ENCODE results near the gene PACC1. TPM values are rescaled to one million over a fixed set of nuclear protein-coding genes. Genes with fewer than 3 reads are reported as not detected.

PACC1 gene
- total RNA-seq, 1 experiment from 2014 or later = 19.5 TPM

GRCh38 chr1:212460376-212460775 lies 45.7 kb upstream of the PACC1 start:
- ChIA-PET POLR2A (no interaction called here), CTCF (interaction anchor here (0.7 kb wide), 1 partner anchor 400 kb away, joined by 3 read pairs; no protein-coding TSS in a partner anchor)
- TF ChIP-seq RORB (CRISPR knock-in tag; IDR thresholded peaks at IDR 0.05) = no peak
- no peak for TF ChIP-seq FOXK1 (CRISPR knock-in tag; IDR thresholded peaks at IDR 0.05)
- no peak for TF ChIP-seq CBFB (CRISPR knock-in tag; IDR thresholded peaks at IDR 0.05; ENCODE audit: low read depth)
- no peak for TF ChIP-seq ZNF121 (CRISPR knock-in tag; IDR thresholded peaks at IDR 0.05)
- TF ChIP-seq, protein P1, sequence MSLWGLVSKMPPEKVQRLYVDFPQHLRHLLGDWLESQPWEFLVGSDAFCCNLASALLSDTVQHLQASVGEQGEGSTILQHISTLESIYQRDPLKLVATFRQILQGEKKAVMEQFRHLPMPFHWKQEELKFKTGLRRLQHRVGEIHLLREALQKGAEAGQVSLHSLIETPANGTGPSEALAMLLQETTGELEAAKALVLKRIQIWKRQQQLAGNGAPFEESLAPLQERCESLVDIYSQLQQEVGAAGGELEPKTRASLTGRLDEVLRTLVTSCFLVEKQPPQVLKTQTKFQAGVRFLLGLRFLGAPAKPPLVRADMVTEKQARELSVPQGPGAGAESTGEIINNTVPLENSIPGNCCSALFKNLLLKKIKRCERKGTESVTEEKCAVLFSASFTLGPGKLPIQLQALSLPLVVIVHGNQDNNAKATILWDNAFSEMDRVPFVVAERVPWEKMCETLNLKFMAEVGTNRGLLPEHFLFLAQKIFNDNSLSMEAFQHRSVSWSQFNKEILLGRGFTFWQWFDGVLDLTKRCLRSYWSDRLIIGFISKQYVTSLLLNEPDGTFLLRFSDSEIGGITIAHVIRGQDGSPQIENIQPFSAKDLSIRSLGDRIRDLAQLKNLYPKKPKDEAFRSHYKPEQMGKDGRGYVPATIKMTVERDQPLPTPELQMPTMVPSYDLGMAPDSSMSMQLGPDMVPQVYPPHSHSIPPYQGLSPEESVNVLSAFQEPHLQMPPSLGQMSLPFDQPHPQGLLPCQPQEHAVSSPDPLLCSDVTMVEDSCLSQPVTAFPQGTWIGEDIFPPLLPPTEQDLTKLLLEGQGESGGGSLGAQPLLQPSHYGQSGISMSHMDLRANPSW (CRISPR knock-in tag; conservative IDR thresholded peaks at IDR 0.05; ENCODE audit: low read depth) = no peak
- TF ChIP-seq, protein P2, sequence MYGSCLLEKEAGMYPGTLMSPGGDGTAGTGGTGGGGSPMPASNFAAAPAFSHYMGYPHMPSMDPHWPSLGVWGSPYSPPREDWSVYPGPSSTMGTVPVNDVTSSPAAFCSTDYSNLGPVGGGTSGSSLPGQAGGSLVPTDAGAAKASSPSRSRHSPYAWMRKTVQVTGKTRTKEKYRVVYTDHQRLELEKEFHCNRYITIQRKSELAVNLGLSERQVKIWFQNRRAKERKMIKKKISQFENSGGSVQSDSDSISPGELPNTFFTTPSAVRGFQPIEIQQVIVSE (CRISPR knock-in tag; IDR thresholded peaks at IDR 0.05; ENCODE audit: borderline replicate concordance) = no peak
- TF ChIP-seq MXD4 (CRISPR knock-in tag; IDR thresholded peaks at IDR 0.05; ENCODE audit: borderline replicate concordance) = no peak
- no peak for TF ChIP-seq ZNF671 (CRISPR knock-in tag; IDR thresholded peaks at IDR 0.05)
- TF ChIP-seq GTF2I (CRISPR knock-in tag; conservative IDR thresholded peaks at IDR 0.05) = no peak
- no peak for TF ChIP-seq NR1H2 (CRISPR knock-in tag; IDR thresholded peaks at IDR 0.05)
- TF ChIP-seq PRRX2 (CRISPR knock-in tag; IDR thresholded peaks at IDR 0.05) = no peak

DNA sequence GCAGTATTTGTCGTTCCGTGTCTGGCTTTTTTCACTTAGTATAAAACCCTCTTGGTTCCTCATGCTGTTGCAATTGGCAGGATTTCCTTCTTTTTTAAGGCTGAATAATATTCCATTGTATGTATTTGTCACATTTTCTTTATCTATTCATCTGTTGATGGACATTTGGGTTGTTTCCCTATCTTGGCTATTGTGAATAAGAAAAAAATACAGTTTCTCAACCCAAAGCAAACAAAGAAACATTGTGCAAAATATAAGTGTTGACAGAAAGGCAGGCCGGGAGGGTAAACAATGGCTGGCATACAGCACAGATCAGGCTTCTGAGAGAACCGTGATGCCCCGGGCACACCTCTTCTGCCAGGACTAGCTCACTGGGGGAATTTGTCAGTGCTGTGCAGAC lies 45.0 kb upstream of the PACC1 start:
- ChIA-PET CTCF (interaction anchor here (4.8 kb wide), 1 partner anchor 17 kb away, joined by 55 read pairs; no protein-coding TSS in a partner anchor), POLR2A (no interaction called here)
- DNase-seq (ENCODE audit: low spot score) (no peak), ATAC-seq (no peak)
- no peak overlapping the region for H3K4me3 Mint-ChIP-seq
- H3K9me3 Mint-ChIP-seq = 0 out of 2 replicates have a peak, but pooled peaks cover 7% of the 10 kb centered on the region
- TF ChIP-seq ZNF396 (CRISPR knock-in tag; IDR thresholded peaks at IDR 0.05; ENCODE audit: borderline replicate concordance) (no peak), EMX1 (CRISPR knock-in tag; IDR thresholded peaks at IDR 0.05) (no peak), JUN (CRISPR knock-in tag; IDR thresholded peaks at IDR 0.05) (no peak)
- H3K36me3 Mint-ChIP-seq = no peaks in the 10 kb centered on the region
- H3K4me1 Mint-ChIP-seq = peaks cover 21% of the 10 kb centered on the region
- no peaks in the 10 kb centered on the region for H3K27me3 Mint-ChIP-seq (ENCODE audit: low read depth)
- H3K27ac Mint-ChIP-seq = no peak overlapping the region

More at GRCh38 chr1:212460376-212460775, 45.7 kb upstream of the PACC1 start:
- Mint-ChIP-seq H3K27me3 (ENCODE audit: low read depth) (no peaks in the 10 kb centered on the region), H3K4me3 (no peak overlapping the region), H3K27ac (no peak overlapping the region), H3K9me3 (0 out of 2 replicates have a peak, but pooled peaks cover 7% of the 10 kb centered on the region), H3K36me3 (no peaks in the 10 kb centered on the region), H3K4me1 (peaks cover 23% of the 10 kb centered on the region)
- DNase-seq (ENCODE audit: low spot score) (no peak), ATAC-seq (no peak)

- CTCF ChIA-PET = interaction anchor here (0.7 to 4.8 kb wide), 5 partner anchors 18 to 243 kb away, joined by 3 to 55 read pairs (median 6); no protein-coding TSS in a partner anchor
- ATAC-seq = no peak
- no peak overlapping the region for H3K4me3 Mint-ChIP-seq
- no peaks in the 10 kb centered on the region for H3K27me3 Mint-ChIP-seq (ENCODE audit: low read depth)
- POLR2A ChIA-PET = no interaction called here
- TF ChIP-seq, protein P3, sequence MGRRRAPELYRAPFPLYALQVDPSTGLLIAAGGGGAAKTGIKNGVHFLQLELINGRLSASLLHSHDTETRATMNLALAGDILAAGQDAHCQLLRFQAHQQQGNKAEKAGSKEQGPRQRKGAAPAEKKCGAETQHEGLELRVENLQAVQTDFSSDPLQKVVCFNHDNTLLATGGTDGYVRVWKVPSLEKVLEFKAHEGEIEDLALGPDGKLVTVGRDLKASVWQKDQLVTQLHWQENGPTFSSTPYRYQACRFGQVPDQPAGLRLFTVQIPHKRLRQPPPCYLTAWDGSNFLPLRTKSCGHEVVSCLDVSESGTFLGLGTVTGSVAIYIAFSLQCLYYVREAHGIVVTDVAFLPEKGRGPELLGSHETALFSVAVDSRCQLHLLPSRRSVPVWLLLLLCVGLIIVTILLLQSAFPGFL (CRISPR knock-in tag; IDR thresholded peaks at IDR 0.05; ENCODE audit: borderline replicate concordance) = no peak
- H3K9me3 Mint-ChIP-seq = 0 out of 2 replicates have a peak, but pooled peaks cover 7% of the 10 kb centered on the region
- no peak for DNase-seq (ENCODE audit: low spot score)
- H3K27ac Mint-ChIP-seq = no peak overlapping the region
- no peaks in the 10 kb centered on the region for H3K36me3 Mint-ChIP-seq
- peaks cover 14% of the 10 kb centered on the region for H3K4me1 Mint-ChIP-seq
Observed at GRCh38 chr1:212458817-212459216, 44.1 kb upstream of the PACC1 start.
